Measurements from ENCODE around the gene NRF1. TPM values are rescaled to one million over a fixed set of nuclear protein-coding genes. Genes with fewer than 3 reads are reported as not detected.
"Not testable (repeated sequence)": the region's sequence is repeated elsewhere in the genome, so short reads cannot be mapped to it uniquely, and the experiment has no call there.

Gene NRF1
- total and polyA plus RNA-seq, 5 donors = 5.7 to 20.0 (median 18.8) TPM

DNA sequence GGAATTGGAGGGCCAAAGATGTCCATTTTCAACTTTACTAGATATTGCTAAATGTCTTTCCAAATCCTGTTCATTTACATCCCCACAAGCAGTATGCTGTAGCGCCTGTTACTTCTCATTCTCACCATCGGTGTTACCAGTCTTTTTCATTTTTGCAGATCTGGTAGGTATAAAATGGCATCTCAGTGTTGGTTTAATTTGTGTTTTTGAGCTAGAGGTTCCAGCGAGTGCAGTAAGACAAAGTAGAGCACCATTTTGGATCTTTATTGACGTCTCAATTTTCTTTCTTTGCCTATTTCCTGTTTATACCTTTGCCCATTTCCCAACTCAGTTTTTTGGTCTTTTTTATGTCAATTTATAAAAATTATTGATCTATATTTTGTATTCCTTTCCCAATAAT is 55.6 kb downstream of the NRF1 start:
- H3K4me3 ChIP-seq (ENCODE audit: low read length) = no peak overlapping the region
- ATAC-seq (no peak), DNase-seq (no peak)
- H3K4me1 ChIP-seq (ENCODE audit: control insufficient read depth, insufficient read depth, low read length) = no peaks in the 10 kb centered on the region
- intact Hi-C loops (cut with DNase I) = loop anchor here (5.0 to 10.0 kb wide), 4 partner anchors 158 to 348 kb away; no protein-coding TSS in a partner anchor
- no peak overlapping the region for H3K27ac ChIP-seq (ENCODE audit: low read length)
- H3K9me3 ChIP-seq (ENCODE audit: control insufficient read depth, low read length) = no peaks in the 10 kb centered on the region
- 97% methylated on average over 4 of the region's 4 CpGs for WGBS
- H3K27me3 ChIP-seq (ENCODE audit: control insufficient read depth, insufficient read depth) = no peaks in the 10 kb centered on the region

DNA sequence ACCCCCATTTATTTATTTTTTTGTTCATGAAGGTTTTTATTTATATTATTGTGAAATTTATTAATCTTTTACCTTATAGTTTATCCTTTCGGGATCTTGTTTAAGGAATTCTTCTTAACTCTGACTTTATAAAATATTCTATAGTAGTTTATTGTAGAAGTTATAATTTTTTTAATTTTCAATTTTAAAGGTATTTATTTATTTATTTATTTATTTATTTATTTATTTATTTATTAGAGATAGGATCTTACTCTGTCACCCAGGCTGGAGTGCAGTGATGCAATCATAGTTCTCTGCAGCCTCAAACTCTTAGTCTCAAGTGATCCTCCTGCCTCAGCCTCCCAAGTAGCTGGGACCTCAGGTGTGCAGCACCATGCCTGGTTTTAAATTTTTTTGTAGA is 56.0 kb downstream of the NRF1 start:
- no peaks in the 10 kb centered on the region for H3K27me3 ChIP-seq (ENCODE audit: control insufficient read depth, insufficient read depth)
- intact Hi-C loops (cut with DNase I) = loop anchor here (5.0 to 10.0 kb wide), 4 partner anchors 157 to 347 kb away; no protein-coding TSS in a partner anchor
- ATAC-seq (no peak), DNase-seq (no peak)
- H3K9me3 ChIP-seq (ENCODE audit: control insufficient read depth, low read length) = no peaks in the 10 kb centered on the region
- 98% methylated on average over 1 of the region's 1 CpG for WGBS
- H3K4me1 ChIP-seq (ENCODE audit: control insufficient read depth, insufficient read depth, low read length) = no peaks in the 10 kb centered on the region
- no peak overlapping the region for H3K4me3 ChIP-seq (ENCODE audit: low read length)
- no peak overlapping the region for H3K27ac ChIP-seq (ENCODE audit: low read length)

DNA sequence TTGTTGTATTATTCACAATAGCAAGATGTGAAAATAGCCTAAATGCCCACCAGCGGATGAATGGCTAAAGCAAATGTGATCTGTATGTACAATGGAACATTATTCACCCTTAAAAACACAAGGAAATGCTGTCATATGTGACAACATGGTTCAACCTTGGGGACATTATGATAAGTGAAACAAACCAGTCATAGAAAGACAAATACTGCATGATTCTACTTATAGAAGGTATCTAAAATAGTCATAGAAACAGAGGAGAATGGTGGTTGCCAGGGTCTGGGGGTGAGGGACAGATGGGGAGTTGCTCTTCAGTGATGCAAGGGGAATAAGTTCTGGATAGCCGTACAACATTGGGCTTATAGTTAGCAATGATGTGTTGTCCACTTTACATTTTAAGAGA is 58.4 kb downstream of the NRF1 start:
- Histone ChIP-seq H3K9me3 (ENCODE audit: control insufficient read depth, low read length) (no peaks in the 10 kb centered on the region), H3K4me3 (ENCODE audit: low read length) (no peak overlapping the region), H3K4me1 (ENCODE audit: control insufficient read depth, insufficient read depth, low read length) (no peaks in the 10 kb centered on the region), H3K27me3 (ENCODE audit: control insufficient read depth, insufficient read depth) (no peaks in the 10 kb centered on the region), H3K27ac (ENCODE audit: low read length) (no peak overlapping the region)
- intact Hi-C loops (cut with DNase I) = loop anchor here (5.0 to 10.0 kb wide), 4 partner anchors 155 to 345 kb away; no protein-coding TSS in a partner anchor
- ATAC-seq (no peak), DNase-seq (no peak)
- over 99% methylated on average over 2 of the region's 2 CpGs for WGBS

- intact Hi-C loops (cut with DNase I) = no loop called here
- Histone ChIP-seq H3K27me3 (ENCODE audit: control insufficient read depth, insufficient read depth) (no peaks in the 10 kb centered on the region), H3K27ac (ENCODE audit: low read length) (no peak overlapping the region), H3K9me3 (ENCODE audit: control insufficient read depth, low read length) (no peaks in the 10 kb centered on the region), H3K4me3 (ENCODE audit: low read length) (no peak overlapping the region), H3K4me1 (ENCODE audit: control insufficient read depth, insufficient read depth, low read length) (no peaks in the 10 kb centered on the region)
- no peak for DNase-seq
- no peak for ATAC-seq
These were observed 59.1 kb downstream of the NRF1 start for GRCh38 chr7:129670656-129671055.

- no peak overlapping the region for H3K4me3 ChIP-seq (ENCODE audit: low read length)
- no peaks in the 10 kb centered on the region for H3K4me1 ChIP-seq (ENCODE audit: control insufficient read depth, insufficient read depth, low read length)
- no peak overlapping the region for H3K27ac ChIP-seq (ENCODE audit: low read length)
- no peak for ATAC-seq
- H3K9me3 ChIP-seq (ENCODE audit: control insufficient read depth, low read length) = no peaks in the 10 kb centered on the region
- WGBS = 47% methylated on average over 9 of the region's 9 CpGs
- intact Hi-C loops (cut with DNase I) = no loop called here
- no peaks in the 10 kb centered on the region for H3K27me3 ChIP-seq (ENCODE audit: control insufficient read depth, insufficient read depth)
- no peak for DNase-seq
These were observed 59.7 kb downstream of the NRF1 start for GRCh38 chr7:129671266-129671665.

DNA sequence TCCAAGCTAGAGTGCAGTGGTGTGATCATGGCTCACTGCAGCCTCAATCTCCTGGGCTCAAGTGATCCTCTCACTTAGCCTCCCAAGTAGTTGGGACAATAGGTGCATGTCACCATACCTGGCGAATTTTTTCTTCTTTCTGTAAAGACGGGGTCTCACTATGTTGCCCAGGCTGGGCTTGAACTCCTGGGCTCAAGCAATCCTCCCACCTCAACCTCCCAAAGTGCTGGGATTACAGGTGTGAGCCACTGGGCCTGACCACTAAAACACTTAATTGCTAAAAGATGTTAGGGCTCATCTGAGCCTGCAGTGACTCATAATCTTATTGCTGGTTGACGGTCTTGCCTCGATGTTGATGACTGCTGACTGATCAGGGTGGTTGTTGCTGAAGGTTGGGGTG is 63.0 kb downstream of the NRF1 start:
- WGBS = 99% methylated on average over 4 of the region's 4 CpGs
- H3K4me3 ChIP-seq (ENCODE audit: low read length); H3K27me3 ChIP-seq (ENCODE audit: control insufficient read depth, insufficient read depth); H3K27ac ChIP-seq (ENCODE audit: low read length); H3K4me1 ChIP-seq (ENCODE audit: control insufficient read depth, insufficient read depth, low read length); H3K9me3 ChIP-seq (ENCODE audit: control insufficient read depth, low read length); ATAC-seq; DNase-seq; intact Hi-C loops (cut with DNase I): not testable (repeated sequence)

- H3K4me3 ChIP-seq (ENCODE audit: low read length) = no peak overlapping the region
- no peak for ATAC-seq
- H3K27me3 ChIP-seq (ENCODE audit: control insufficient read depth, insufficient read depth) = no peaks in the 10 kb centered on the region
- DNase-seq = no peak
- WGBS = 100% methylated on average over 2 of the region's 2 CpGs
- intact Hi-C loops (cut with DNase I) = no loop called here
- H3K9me3 ChIP-seq (ENCODE audit: control insufficient read depth, low read length) = no peaks in the 10 kb centered on the region
- no peaks in the 10 kb centered on the region for H3K4me1 ChIP-seq (ENCODE audit: control insufficient read depth, insufficient read depth, low read length)
- H3K27ac ChIP-seq (ENCODE audit: low read length) = no peak overlapping the region
These were observed 64.0 kb downstream of the NRF1 start for GRCh38 chr7:129675521-129675920.

- intact Hi-C loops (cut with DNase I) = no loop called here
- no peak overlapping the region for H3K4me3 ChIP-seq (ENCODE audit: low read length)
- H3K9me3 ChIP-seq (ENCODE audit: control insufficient read depth, low read length) = no peaks in the 10 kb centered on the region
- no peak for ATAC-seq
- 76% methylated on average over 7 of the region's 7 CpGs for WGBS
- no peak overlapping the region for H3K27ac ChIP-seq (ENCODE audit: low read length)
- H3K4me1 ChIP-seq (ENCODE audit: control insufficient read depth, insufficient read depth, low read length) = no peaks in the 10 kb centered on the region
- no peak for DNase-seq
- H3K27me3 ChIP-seq (ENCODE audit: control insufficient read depth, insufficient read depth) = no peaks in the 10 kb centered on the region
These were observed 64.7 kb downstream of the NRF1 start for GRCh38 chr7:129676017-129676897.

GRCh38 chr7:129677796-129678195 is 66.3 kb downstream of the NRF1 start:
- Histone ChIP-seq H3K4me3 (ENCODE audit: low read length) (no peak overlapping the region), H3K27ac (ENCODE audit: low read length) (no peak overlapping the region), H3K9me3 (ENCODE audit: control insufficient read depth, low read length) (no peaks in the 10 kb centered on the region), H3K27me3 (ENCODE audit: control insufficient read depth, insufficient read depth) (no peaks in the 10 kb centered on the region), H3K4me1 (ENCODE audit: control insufficient read depth, insufficient read depth, low read length) (no peaks in the 10 kb centered on the region)
- 93% methylated on average over 4 of the region's 4 CpGs for WGBS
- DNase-seq = no peak
- ATAC-seq = no peak
- intact Hi-C loops (cut with DNase I) = no loop called here

GRCh38 chr7:129678606-129679005 is 67.1 kb downstream of the NRF1 start:
- Histone ChIP-seq H3K4me1 (ENCODE audit: control insufficient read depth, insufficient read depth, low read length) (no peaks in the 10 kb centered on the region), H3K9me3 (ENCODE audit: control insufficient read depth, low read length) (no peaks in the 10 kb centered on the region), H3K27me3 (ENCODE audit: control insufficient read depth, insufficient read depth) (no peaks in the 10 kb centered on the region), H3K27ac (ENCODE audit: low read length) (no peak overlapping the region), H3K4me3 (ENCODE audit: low read length) (no peak overlapping the region)
- DNase-seq (no peak), ATAC-seq (no peak)
- intact Hi-C loops (cut with DNase I) = no loop called here

GRCh38 chr7:129680400-129680799 is 68.9 kb downstream of the NRF1 start:
- no peak overlapping the region for H3K27ac ChIP-seq (ENCODE audit: low read length)
- intact Hi-C loops (cut with DNase I) = no loop called here
- no peak overlapping the region for H3K4me3 ChIP-seq (ENCODE audit: low read length)
- 99% methylated on average over 1 of the region's 1 CpG for WGBS
- ATAC-seq (no peak), DNase-seq (no peak)
- no peaks in the 10 kb centered on the region for H3K27me3 ChIP-seq (ENCODE audit: control insufficient read depth, insufficient read depth)
- H3K4me1 ChIP-seq (ENCODE audit: control insufficient read depth, insufficient read depth, low read length) = peaks cover 4% of the 10 kb centered on the region
- no peaks in the 10 kb centered on the region for H3K9me3 ChIP-seq (ENCODE audit: control insufficient read depth, low read length)

Data from right cardiac atrium (tissue), 5 donors.